ENCODE data around the gene MX1. TPM values are rescaled to one million over a fixed set of nuclear protein-coding genes. Genes with fewer than 3 reads are reported as not detected.

Gene MX1, protein sequence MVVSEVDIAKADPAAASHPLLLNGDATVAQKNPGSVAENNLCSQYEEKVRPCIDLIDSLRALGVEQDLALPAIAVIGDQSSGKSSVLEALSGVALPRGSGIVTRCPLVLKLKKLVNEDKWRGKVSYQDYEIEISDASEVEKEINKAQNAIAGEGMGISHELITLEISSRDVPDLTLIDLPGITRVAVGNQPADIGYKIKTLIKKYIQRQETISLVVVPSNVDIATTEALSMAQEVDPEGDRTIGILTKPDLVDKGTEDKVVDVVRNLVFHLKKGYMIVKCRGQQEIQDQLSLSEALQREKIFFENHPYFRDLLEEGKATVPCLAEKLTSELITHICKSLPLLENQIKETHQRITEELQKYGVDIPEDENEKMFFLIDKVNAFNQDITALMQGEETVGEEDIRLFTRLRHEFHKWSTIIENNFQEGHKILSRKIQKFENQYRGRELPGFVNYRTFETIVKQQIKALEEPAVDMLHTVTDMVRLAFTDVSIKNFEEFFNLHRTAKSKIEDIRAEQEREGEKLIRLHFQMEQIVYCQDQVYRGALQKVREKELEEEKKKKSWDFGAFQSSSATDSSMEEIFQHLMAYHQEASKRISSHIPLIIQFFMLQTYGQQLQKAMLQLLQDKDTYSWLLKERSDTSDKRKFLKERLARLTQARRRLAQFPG
- 10 to 100 TPM; 14.0 to 44.4 (median 26.0) TPM for total RNA-seq
- 10 to 100 TPM; 20.6 to 42.0 (median 39.6) TPM for polyA plus RNA-seq
- long read RNA-seq, donor 1: 0 reads
- long read RNA-seq, donor 2: 0 reads
- long read RNA-seq, donor 3: 0 reads
- long read RNA-seq, donor 4, partial matches to known transcripts: 2 of 9 reads
- long read RNA-seq, donor 4, other reads (novel, unspliced or antisense): 4 of 9 reads
- long read RNA-seq, donor 5, transcript MX1-202 (17 exons, 2,850 nt): major isoform, 17 of 46 reads
- long read RNA-seq, donor 5, partial matches to known transcripts: 3 of 46 reads
- long read RNA-seq, donor 5, other reads (novel, unspliced or antisense): 23 of 46 reads
- long read RNA-seq, donor 6, partial matches to known transcripts: 3 of 11 reads
- long read RNA-seq, donor 6, other reads (novel, unspliced or antisense): 5 of 11 reads
- long read RNA-seq, donor 7: 0 reads
- long read RNA-seq, donor 8: 0 reads
- long read RNA-seq, donor 9, partial matches to known transcripts: 0 of 1 reads
- long read RNA-seq, donor 9, other reads (novel, unspliced or antisense): 0 of 1 reads
- long read RNA-seq, donor 10, partial matches to known transcripts: 0 of 1 reads
- long read RNA-seq, donor 10, other reads (novel, unspliced or antisense): 0 of 1 reads

DNA sequence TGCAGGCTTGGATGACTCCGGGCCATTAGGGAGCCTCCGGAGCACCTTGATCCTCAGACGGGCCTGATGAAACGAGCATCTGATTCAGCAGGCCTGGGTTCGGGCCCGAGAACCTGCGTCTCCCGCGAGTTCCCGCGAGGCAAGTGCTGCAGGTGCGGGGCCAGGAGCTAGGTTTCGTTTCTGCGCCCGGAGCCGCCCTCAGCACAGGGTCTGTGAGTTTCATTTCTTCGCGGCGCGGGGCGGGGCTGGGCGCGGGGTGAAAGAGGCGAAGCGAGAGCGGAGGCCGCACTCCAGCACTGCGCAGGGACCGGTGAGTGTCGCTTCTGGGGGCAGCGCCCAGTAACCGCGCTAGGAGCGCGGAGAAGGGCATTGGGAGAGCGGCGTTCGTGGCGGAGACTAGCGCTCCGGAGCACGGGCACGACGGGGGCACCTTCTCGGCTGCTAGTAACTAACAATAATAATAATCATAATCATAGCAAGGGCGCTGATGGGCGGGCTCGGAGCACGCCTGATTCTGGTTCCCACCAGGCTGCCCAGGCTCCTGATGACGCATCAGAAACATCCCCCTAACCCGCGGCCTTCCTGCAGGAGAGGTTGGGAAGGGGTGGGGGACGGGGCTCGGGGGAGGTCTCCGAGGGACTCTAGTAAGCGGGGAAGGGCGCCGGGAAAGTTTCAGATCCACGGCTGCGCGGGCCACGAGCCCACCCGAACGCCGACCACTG is at the start of gene MX1:
Gene MX1 (plus strand): TSS at position 286 of the 722 bp plus-strand sequence. CDS start 5,832 bp downstream, outside the sequence.
- intact Hi-C loops (cut with DNase I): no loop called here
- Histone ChIP-seq H3K4me3 (peak within 1 kb of the TSS; percentile 59 to 91 (median 79)), H3K4me1 (replicated peaks in 1 of 2) (peaks cover 6 to 9% of the 10 kb centered on the region in 2 donors), H3K36me3 (replicated peaks in 1 of 2) (no peaks in the 10 kb centered on the region), H3K27me3 (no peaks in the 10 kb centered on the region), H3K9me3 (replicated peaks in 1 of 3) (no peaks in the 10 kb centered on the region), H3K27ac (peak within 1 kb of the TSS in 3 of 5 donors; percentile 1 to 60 (median 4))
- DNase-seq: peak; percentile 68 to 89 (median 72)
- TF ChIP-seq POLR2A (IDR thresholded peaks at IDR 0.05): peak; percentile 52 to 61
- TF ChIP-seq CTCF (IDR thresholded peaks at IDR 0.05): no peak
- WGBS, 4 donors: 1 to 2% (median 1%) methylated on average over 18 to 65 of the region's 65 CpGs

DNA sequence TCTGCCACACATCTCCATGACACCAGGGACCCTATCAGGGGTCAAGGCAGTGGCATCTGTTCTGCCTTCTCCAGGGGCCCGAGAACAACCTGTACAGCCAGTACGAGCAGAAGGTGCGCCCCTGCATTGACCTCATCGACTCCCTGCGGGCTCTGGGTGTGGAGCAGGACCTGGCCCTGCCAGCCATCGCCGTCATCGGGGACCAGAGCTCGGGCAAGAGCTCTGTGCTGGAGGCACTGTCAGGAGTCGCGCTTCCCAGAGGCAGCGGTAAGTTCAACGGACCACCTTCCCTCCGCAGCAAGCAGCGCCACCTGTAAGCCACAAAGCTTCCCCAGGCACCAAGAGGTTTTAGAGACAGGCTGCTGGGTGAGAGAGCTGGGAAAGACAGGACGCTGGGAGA is 48.3 kb upstream of the MX1 start:
- no peaks in the 10 kb centered on the region for H3K4me1 ChIP-seq (replicated peaks in 1 of 2)
- no peaks in the 10 kb centered on the region for H3K36me3 ChIP-seq (replicated peaks in 1 of 2)
- 72 to 94% (median 84%) methylated on average over 10 to 16 of the region's 16 CpGs for WGBS, 4 donors
- no peaks in the 10 kb centered on the region for H3K9me3 ChIP-seq (replicated peaks in 1 of 3)
- DNase-seq: no peak
- intact Hi-C loops (cut with DNase I): no loop called here
- H3K27ac ChIP-seq: no peak overlapping the region
- no peaks in the 10 kb centered on the region for H3K27me3 ChIP-seq
- TF ChIP-seq CTCF (IDR thresholded peaks at IDR 0.05) (no peak), POLR2A (IDR thresholded peaks at IDR 0.05) (no peak)
- no peak overlapping the region for H3K4me3 ChIP-seq

DNA sequence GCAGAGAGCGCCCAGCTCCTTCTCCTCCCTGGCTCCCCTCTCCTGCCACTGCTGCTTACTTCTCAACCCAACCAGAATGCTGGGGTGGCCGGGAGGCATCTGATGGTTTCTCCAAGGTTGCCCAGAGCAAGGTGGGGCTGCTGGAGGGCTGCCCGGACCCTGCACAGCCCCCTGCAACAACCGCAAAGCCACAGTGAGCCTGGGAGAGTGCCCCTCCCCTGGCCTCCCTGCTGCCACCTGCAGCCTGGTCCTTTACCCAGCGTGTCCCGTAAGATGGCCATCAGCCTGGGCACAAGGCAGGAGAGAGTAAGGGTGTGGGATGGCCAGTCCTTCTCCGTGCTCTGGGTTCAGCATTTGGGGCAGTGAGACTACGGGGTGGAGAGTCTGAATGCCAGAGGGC is 47.2 kb upstream of the MX1 start:
- no peaks in the 10 kb centered on the region for H3K27me3 ChIP-seq
- H3K27ac ChIP-seq: no peak overlapping the region
- no peaks in the 10 kb centered on the region for H3K9me3 ChIP-seq (replicated peaks in 1 of 3)
- H3K36me3 ChIP-seq (replicated peaks in 1 of 2): no peaks in the 10 kb centered on the region
- TF ChIP-seq CTCF (IDR thresholded peaks at IDR 0.05) (no peak), POLR2A (IDR thresholded peaks at IDR 0.05) (no peak)
- no peak for DNase-seq
- WGBS, 4 donors: 57 to 85% (median 77%) methylated on average over 3 to 8 of the region's 8 CpGs
- H3K4me1 ChIP-seq (replicated peaks in 1 of 2): no peaks in the 10 kb centered on the region
- intact Hi-C loops (cut with DNase I): no loop called here
- H3K4me3 ChIP-seq: no peak overlapping the region

Data from adrenal gland (tissue), 19 donors.